ENCODE measurements around the gene AATK. TPM values are rescaled to one million over a fixed set of nuclear protein-coding genes. Genes with fewer than 3 reads are reported as not detected.

AATK gene
- total and polyA plus RNA-seq, 2 experiments from 2014 or later, result 1.1 to 5.0 TPM

- Histone ChIP-seq H4K20me1 (replicated peaks; ENCODE audit: insufficient read depth) (no peaks in the 10 kb centered on the region), H3K27me3 (ENCODE audit: insufficient read depth) (no peaks in the 10 kb centered on the region), H3K4me3 (peak overlapping the region; percentile 58), H3F3A (replicated peaks; ENCODE audit: low read depth) (no peaks in the 10 kb centered on the region), H3K4me1 (ENCODE audit: insufficient read depth) (no peaks in the 10 kb centered on the region), H3K4me2 (peak overlapping the region; percentile 57; the same call in 1 of the 2 replicates), H3K79me2 (replicated peaks; ENCODE audit: insufficient read depth) (no peaks in the 10 kb centered on the region), H3K36me3 (ENCODE audit: insufficient read depth) (no peaks in the 10 kb centered on the region), H3K9me2 (ENCODE audit: insufficient read depth) (no peaks in the 10 kb centered on the region), H3K27ac (ENCODE audit: low read depth) (no peak overlapping the region), H2AFZ (peak overlapping the region; percentile 63)
- Mint-ChIP-seq H3K27ac (no peak overlapping the region), H3K27me3 (ENCODE audit: insufficient read depth, low read depth, poor library complexity) (peaks cover 10% of the 10 kb centered on the region), H3K9me3 (no peaks in the 10 kb centered on the region), H3K4me3 (peak overlapping the region; percentile 63), H3K36me3 (ENCODE audit: low read depth) (no peaks in the 10 kb centered on the region), H3K4me1 (peaks cover 3% of the 10 kb centered on the region; the same call in 2 of the 3 replicates)
- ATAC-seq (peak; percentile 50), DNase-seq (ENCODE audit: low spot score) (peak; percentile 98)
- TF ChIP-seq REST (IDR thresholded peaks at IDR 0.05; ENCODE audit: unreplicated experiment) (no peak), STAT1 (IDR thresholded peaks at IDR 0.05; ENCODE audit: unreplicated experiment) (no peak), CREB1 (CRISPR knock-in tag; IDR thresholded peaks at IDR 0.05; ENCODE audit: low read depth) (peak; percentile 100), ZNF331 (CRISPR knock-in tag; IDR thresholded peaks at IDR 0.05; ENCODE audit: low read depth) (no peak), POLR2AphosphoS5 (IDR thresholded peaks at IDR 0.05; ENCODE audit: low read depth) (no peak; the same call in 1 of the 2 replicates), NANOG (IDR thresholded peaks at IDR 0.05; ENCODE audit: borderline replicate concordance) (no peak)
- TF ChIP-seq, protein P1, sequence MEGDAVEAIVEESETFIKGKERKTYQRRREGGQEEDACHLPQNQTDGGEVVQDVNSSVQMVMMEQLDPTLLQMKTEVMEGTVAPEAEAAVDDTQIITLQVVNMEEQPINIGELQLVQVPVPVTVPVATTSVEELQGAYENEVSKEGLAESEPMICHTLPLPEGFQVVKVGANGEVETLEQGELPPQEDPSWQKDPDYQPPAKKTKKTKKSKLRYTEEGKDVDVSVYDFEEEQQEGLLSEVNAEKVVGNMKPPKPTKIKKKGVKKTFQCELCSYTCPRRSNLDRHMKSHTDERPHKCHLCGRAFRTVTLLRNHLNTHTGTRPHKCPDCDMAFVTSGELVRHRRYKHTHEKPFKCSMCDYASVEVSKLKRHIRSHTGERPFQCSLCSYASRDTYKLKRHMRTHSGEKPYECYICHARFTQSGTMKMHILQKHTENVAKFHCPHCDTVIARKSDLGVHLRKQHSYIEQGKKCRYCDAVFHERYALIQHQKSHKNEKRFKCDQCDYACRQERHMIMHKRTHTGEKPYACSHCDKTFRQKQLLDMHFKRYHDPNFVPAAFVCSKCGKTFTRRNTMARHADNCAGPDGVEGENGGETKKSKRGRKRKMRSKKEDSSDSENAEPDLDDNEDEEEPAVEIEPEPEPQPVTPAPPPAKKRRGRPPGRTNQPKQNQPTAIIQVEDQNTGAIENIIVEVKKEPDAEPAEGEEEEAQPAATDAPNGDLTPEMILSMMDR (conservative IDR thresholded peaks at IDR 0.05; ENCODE audit: low read depth in 2 of 2), result peak; percentile 61 to 72
These were observed 46.5 kb downstream of the AATK start for GRCh38 chr17:81119223-81120148.

All from GM23338 (cell line).